IMR-90 (cell line): Measurements from ENCODE around the gene SHROOM3. TPM values are rescaled to one million over a fixed set of nuclear protein-coding genes. Genes with fewer than 3 reads are reported as not detected.

ENCODE experiments used
- ATAC-seq: fragments of 200-7000 bp; cut with Tn5 transposase; 2 replicates; pipeline ENCODE4 v1.9.1; 2020; ENCODE audit warnings: low read depth, mild to moderate bottlenecking, moderate library complexity
- BruUV-seq: library from RNA; stranded (reverse); fragments of 400-500 nt; replicated peaks from 2 replicates; lab custom pipeline; 2021; lab: Mats Ljungman, UMichigan
- CTCF ChIA-PET: fragments of 300-600 bp; formaldehyde crosslinking; extraction: SDS; loops from one replicate; lab custom pipeline; 2021; ENCODE audit warnings: antibody characterized with exemption; lab: Yijun Ruan, JAX
- POLR2A ChIA-PET: fragments of 300-600 bp; sonication (Branson Sonifier 250); formaldehyde crosslinking; loops from one replicate; lab custom pipeline; 2022; ENCODE audit warnings: antibody characterized with exemption; ENCODE audit not compliant: unreplicated experiment; lab: Charles Lee
- DNase-seq: peaks from one replicate; pipeline ENCODE4 v3.0.0; 2013
- H2AFZ ChIP-seq: replicated peaks from 2 replicates; pipeline ENCODE3; 2013; ENCODE audit warnings: low read length, mild to moderate bottlenecking; ENCODE audit not compliant: poor library complexity
- H2AK5ac ChIP-seq: 2 replicates; pipeline ENCODE4 v1.6.1; 2013; ENCODE audit warnings: low read depth, low read length, inconsistent platforms
- H2AK9ac ChIP-seq: replicated peaks from 2 replicates; pipeline ENCODE3; 2013; ENCODE audit warnings: mild to moderate bottlenecking, low read depth, low read length, moderate library complexity; ENCODE audit not compliant: poor library complexity
- H2BK120ac ChIP-seq: 2 replicates; pipeline ENCODE4 v1.6.1; 2013; ENCODE audit warnings: low read depth, low read length, inconsistent platforms
- H2BK15ac ChIP-seq: 3 replicates; pipeline ENCODE4 v1.6.1; 2013; ENCODE audit warnings: low read depth, low read length, inconsistent platforms
- H2BK20ac ChIP-seq: 2 replicates; pipeline ENCODE4 v1.6.1; 2013; ENCODE audit warnings: low read depth, mild to moderate bottlenecking, inconsistent platforms, low read length, moderate library complexity
- H2BK5ac ChIP-seq: 2 replicates; pipeline ENCODE4 v1.6.1; 2013; ENCODE audit warnings: mild to moderate bottlenecking, low read depth, low read length, inconsistent platforms; ENCODE audit not compliant: poor library complexity, severe bottlenecking
- H3K14ac ChIP-seq: replicated peaks from 2 replicates; pipeline ENCODE4 v1.6.1; 2013; ENCODE audit warnings: low read depth, low read length, inconsistent platforms
- H3K18ac ChIP-seq: 2 replicates; pipeline ENCODE4 v1.6.1; 2013; ENCODE audit warnings: low read depth, low read length, control low read depth
- H3K23ac ChIP-seq: 2 replicates; pipeline ENCODE4 v1.6.1; 2013; ENCODE audit warnings: low read depth, low read length, inconsistent platforms
- H3K27ac ChIP-seq: 2 replicates; pipeline ENCODE4 v1.5.1; 2013; ENCODE audit warnings: mild to moderate bottlenecking, control low read depth, low read length; ENCODE audit not compliant: insufficient read depth
- H3K27me3 ChIP-seq: 2 replicates; pipeline ENCODE4 v1.6.1; 2013; ENCODE audit warnings: low read length; ENCODE audit not compliant: control insufficient read depth, insufficient read depth
- H3K36me3 ChIP-seq: 2 replicates; pipeline ENCODE4 v1.6.1; 2013; ENCODE audit warnings: low read length, mixed read lengths; ENCODE audit not compliant: control insufficient read depth, insufficient read depth
- H3K4ac ChIP-seq: 2 replicates; pipeline ENCODE4 v1.6.1; 2013; ENCODE audit warnings: low read depth, low read length, inconsistent platforms
- H3K4me1 ChIP-seq: 2 replicates; pipeline ENCODE4 v1.6.1; 2013; ENCODE audit warnings: low read length, mixed read lengths; ENCODE audit not compliant: control insufficient read depth, insufficient read depth
- H3K4me2 ChIP-seq: 2 replicates; pipeline ENCODE4 v1.6.1; 2013; ENCODE audit warnings: low read depth, mild to moderate bottlenecking, control low read depth, low read length, moderate library complexity
- H3K4me3 ChIP-seq: 2 replicates; pipeline ENCODE4 v1.5.1; 2013; ENCODE audit warnings: low read depth, mild to moderate bottlenecking, control low read depth, low read length, moderate library complexity; ENCODE audit not compliant: insufficient read depth
- H3K56ac ChIP-seq: 2 replicates; pipeline ENCODE4 v1.6.1; 2013; ENCODE audit warnings: low read length, inconsistent platforms; ENCODE audit not compliant: insufficient read depth; ENCODE audit errors: extremely low read depth
- H3K79me1 ChIP-seq, 2 experiments: 2 replicates each; pipeline ENCODE4 v1.6.1; 2013; ENCODE audit warnings: low read length in 2 of 2, inconsistent platforms in 1 of 2, low read depth in 1 of 2
- H3K9ac ChIP-seq: 2 replicates; pipeline ENCODE4 v1.6.1; 2013; ENCODE audit warnings: low read depth, low read length, control low read depth
- H3K9me1 ChIP-seq: 2 replicates; pipeline ENCODE4 v1.6.1; 2013; ENCODE audit warnings: low read length, inconsistent platforms; ENCODE audit not compliant: insufficient read depth
- H3K9me3 ChIP-seq: 2 replicates; pipeline ENCODE4 v1.6.1; 2013; ENCODE audit warnings: low read length; ENCODE audit not compliant: control insufficient read depth, insufficient read depth
- H4K20me1 ChIP-seq: 2 replicates; pipeline ENCODE4 v1.6.1; 2013; ENCODE audit warnings: low read length, inconsistent platforms; ENCODE audit not compliant: insufficient read depth
- H4K5ac ChIP-seq: 2 replicates; pipeline ENCODE4 v1.6.1; 2013; ENCODE audit warnings: mild to moderate bottlenecking, low read depth, low read length, control low read depth
- H4K8ac ChIP-seq, 2 experiments: 2 replicates each; pipeline ENCODE4 v1.6.1; 2013; ENCODE audit warnings: low read depth in 2 of 2, low read length in 2 of 2, control low read depth in 1 of 2, inconsistent platforms in 1 of 2
- H4K91ac ChIP-seq: 2 replicates; pipeline ENCODE4 v1.6.1; 2013; ENCODE audit warnings: low read depth, low read length, inconsistent platforms; ENCODE audit not compliant: insufficient read depth
- BHLHE40 ChIP-seq: fragments of 150-350 bp; IDR thresholded peaks from 2 replicates; pipeline ENCODE4 v1.6.1; 2016; ENCODE audit warnings: mild to moderate bottlenecking, low read depth, low read length
- CEBPB ChIP-seq: IDR thresholded peaks from 2 replicates; pipeline ENCODE4 v1.6.1; 2012; ENCODE audit warnings: low read depth, low read length, improper control_type of control experiment
- CHD1 ChIP-seq: IDR thresholded peaks from 2 replicates; pipeline ENCODE4 v1.6.1; 2012; ENCODE audit warnings: low read depth, low read length, improper control_type of control experiment
- RAD21 ChIP-seq: IDR thresholded peaks from 2 replicates; pipeline ENCODE4 v1.6.1; 2012; ENCODE audit warnings: low read length, improper control_type of control experiment
- RCOR1 ChIP-seq: IDR thresholded peaks from 2 replicates; pipeline ENCODE4 v1.6.1; 2012; ENCODE audit warnings: mild to moderate bottlenecking, low read length, improper control_type of control experiment; ENCODE audit not compliant: insufficient replicate concordance
- WGBS, 2 experiments: methylation state at CpG; one replicate each; pipeline versions ENCODE4 v1.1.5 to v1.1.7; 2013; ENCODE audit warnings: missing lambda C conversion rate in 2 of 2; ENCODE audit not compliant: insufficient read length in 1 of 2; ENCODE audit errors: extremely low coverage in 2 of 2; 5-methylcytosine and 5-hydroxymethylcytosine counted together
- dilution Hi-C: fragments of 300-500 bp; cut with HindIII; formaldehyde crosslinking; loops from one replicate; pipeline ENCODE4 v1.14.3; 2018; ENCODE audit warnings: low sequenced_read_pairs; ENCODE audit not compliant: unreplicated experiment
- in situ Hi-C: fragments of 300-500 bp; cut with MboI; formaldehyde crosslinking; loops from 3 replicates; pipeline ENCODE4 v1.14.3; 2019; ENCODE audit warnings: low sequenced_read_pairs, inconsistent platforms, mixed read lengths
- intact Hi-C: fragments of 100-400 bp; cut with micrococcal nuclease; formaldehyde crosslinking; loops from 2 replicates; pipeline ENCODE4 v1.10.0; 2022
- polyA plus RNA-seq, 3 experiments: library from polyadenylated mRNA; depleted of rRNA; stranded (reverse); fragments of >200 nt; gene quantifications; 2 replicates each; pipeline ENCODE4 v1.2.3, GENCODE V29; 2012; ENCODE audit warnings: low replicate concordance in 1 of 3
- total RNA-seq: library from RNA; depleted of rRNA; stranded (reverse); fragments of >200 nt; gene quantifications from 2 replicates; pipeline ENCODE4 v1.2.3, GENCODE V29; 2012

Gene SHROOM3
- total and polyA plus RNA-seq, 2 of the 4 experiments (the other 2 are of a cell fraction), result 10.8 to 19.5 TPM

GRCh38 chr4:76692761-76693160 lies 257.7 kb downstream of the SHROOM3 start:
- H3K56ac ChIP-seq, result no peak overlapping the region
- dilution Hi-C loops (no loop called here), intact Hi-C loops (loop anchor here (5.0 kb wide), 2 partner anchors 45 to 255 kb away; partner anchors contain the start of gene SEPTIN11), in situ Hi-C loops (no loop called here)
- DNase-seq (no peak), ATAC-seq (no peak)
- H2BK120ac ChIP-seq, result no peak overlapping the region
- peaks cover 25 to 63% of the 10 kb centered on the region in 2 experiments; a peak in 3 of 4 replicates for H3K79me1 ChIP-seq
- peaks cover 23% of the 10 kb centered on the region for H3K9me1 ChIP-seq
- POLR2A ChIA-PET, result no interaction called here
- 100% methylated on average over 1 of the region's 2 CpGs; no CpG with 5 or more reads in 1 of the 2 experiments for WGBS, 2 experiments
- no peak overlapping the region for H3K9ac ChIP-seq
- H3K14ac ChIP-seq, result no peak overlapping the region
- H3K23ac ChIP-seq, result no peak overlapping the region
- TF ChIP-seq RCOR1 (no peak), CEBPB (no peak), CHD1 (no peak), RAD21 (no peak), BHLHE40 (no peak)
- no peak overlapping the region for H3K4me2 ChIP-seq
- no peaks in the 10 kb centered on the region for H3K9me3 ChIP-seq
- no peak overlapping the region for H4K5ac ChIP-seq
- no peak overlapping the region for H3K4ac ChIP-seq
- no peak overlapping the region for H3K4me3 ChIP-seq
- no peak overlapping the region for H2AK5ac ChIP-seq
- peak overlapping the region; percentile 38; the same call in 1 of the 3 replicates for H2BK15ac ChIP-seq
- H3K4me1 ChIP-seq, result peaks cover 25% of the 10 kb centered on the region
- H2BK5ac ChIP-seq, result no peak overlapping the region
- no peaks in the 10 kb centered on the region for H3K27me3 ChIP-seq
- H3K27ac ChIP-seq, result no peak overlapping the region
- H4K8ac ChIP-seq, result no peak overlapping the region
- H2AK9ac ChIP-seq, result no peak overlapping the region
- H3K18ac ChIP-seq, result no peak overlapping the region; the same call in 1 of the 2 replicates
- H2BK20ac ChIP-seq, result no peak overlapping the region
- CTCF ChIA-PET, result interaction anchor here (0.6 kb wide), 1 partner anchor 263 kb away, joined by 3 read pairs; no protein-coding TSS in a partner anchor
- H4K20me1 ChIP-seq, result no peaks in the 10 kb centered on the region; the same call in 1 of the 2 replicates
- BruUV-seq, result no TSS peak
- no peak overlapping the region for H4K91ac ChIP-seq
- no peak overlapping the region for H2AFZ ChIP-seq
- no peaks in the 10 kb centered on the region for H3K36me3 ChIP-seq
